HEK293T (cell line): Measurements from ENCODE around the gene TRIM26.

Source experiments
- BHLHE40 ChIP-seq: fragments of 450-650 bp; IDR thresholded peaks from 2 replicates; pipeline ENCODE4 v1.6.1; 2016; ENCODE audit warnings: mild to moderate bottlenecking, moderate library complexity, borderline replicate concordance
- CTBP1 ChIP-seq: fragments of 450-650 bp; IDR thresholded peaks from 2 replicates; pipeline ENCODE4 v1.6.1; 2016; ENCODE audit warnings: borderline replicate concordance
- L3MBTL2 ChIP-seq: fragments of 450-650 bp; conservative IDR thresholded peaks from 2 replicates; pipeline ENCODE4 v1.6.1; 2016; ENCODE audit warnings: mild to moderate bottlenecking
- TARDBP ChIP-seq: fragments of 450-650 bp; IDR thresholded peaks from 2 replicates; pipeline ENCODE4 v1.6.1; 2016

DNA sequence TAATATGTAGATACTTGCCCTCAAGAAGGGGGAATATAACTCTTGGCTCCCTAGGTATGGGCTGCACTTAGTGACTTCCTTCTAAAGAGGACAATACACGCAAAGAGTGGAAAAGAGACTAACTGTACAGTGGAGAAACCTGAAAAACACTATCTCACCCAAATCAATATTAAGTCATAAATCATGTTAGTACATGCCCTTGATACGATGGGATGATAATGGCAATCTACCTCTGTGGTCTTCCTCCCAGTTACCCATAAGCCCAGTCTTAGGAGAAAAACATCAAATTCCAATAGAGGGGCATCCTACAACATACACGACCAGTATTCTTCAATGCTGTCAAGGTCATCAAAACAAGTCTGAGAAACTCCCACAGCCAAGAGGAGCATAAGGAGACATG is 1.3 kb downstream of the TRIM26 start:
- TF ChIP-seq TARDBP (no peak), BHLHE40 (no peak), L3MBTL2 (no peak), CTBP1 (no peak)
